Measurements from ENCODE around the gene SPATA6.

Gene SPATA6

GRCh38 chr1:48470481-48470855 is 1.5 kb downstream of the SPATA6 start:
- no peak for ATAC-seq

DNA sequence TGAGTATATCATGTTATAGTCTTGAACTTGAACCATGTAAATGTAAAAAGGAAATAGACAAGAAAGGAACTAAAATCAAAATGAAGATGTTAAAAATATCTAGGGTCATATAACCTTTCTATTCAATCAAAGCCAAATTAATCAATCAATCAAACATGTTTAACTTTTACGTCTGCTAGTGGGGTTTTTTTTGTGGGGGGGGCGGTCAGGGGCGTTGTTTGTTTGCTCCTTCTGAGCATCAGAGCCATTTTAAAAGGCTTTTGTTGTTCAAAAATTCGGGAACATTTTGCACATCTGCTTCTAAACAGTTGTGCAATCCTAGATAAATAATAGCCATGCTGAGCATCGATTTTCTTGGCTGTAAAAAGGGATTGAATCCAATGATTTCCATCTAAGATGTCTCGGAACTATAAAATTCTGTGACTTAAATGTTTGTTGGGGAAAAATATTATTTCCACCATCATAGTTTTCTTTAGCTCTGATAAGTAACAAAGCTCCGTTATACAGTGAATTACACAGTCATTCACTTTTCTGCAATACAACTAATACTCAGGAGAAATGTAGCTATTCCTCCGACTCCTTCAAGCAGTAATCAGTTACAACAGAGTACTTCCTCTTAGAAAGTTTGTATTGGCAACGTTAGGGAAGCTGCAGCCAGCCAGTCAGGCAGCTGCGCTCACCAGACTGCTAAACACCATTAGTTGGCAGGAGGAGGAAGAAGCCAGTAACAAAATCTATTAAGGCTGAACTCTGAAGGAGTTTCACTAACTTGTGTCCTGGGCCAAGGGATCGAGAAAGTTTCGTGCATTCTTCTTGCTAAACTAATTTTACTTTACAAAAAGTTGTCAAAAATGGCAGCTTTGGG is 2.2 kb downstream of the SPATA6 start:
- TF ChIP-seq BACH2 (CRISPR knock-in tag; IDR thresholded peaks at IDR 0.05; ENCODE audit: borderline replicate concordance) (no peak), TOX (CRISPR knock-in tag; IDR thresholded peaks at IDR 0.05; ENCODE audit: borderline replicate concordance) (no peak), TSHZ2 (CRISPR knock-in tag; IDR thresholded peaks at IDR 0.05) (no peak), ZNF70 (CRISPR knock-in tag; IDR thresholded peaks at IDR 0.05) (no peak), TCF4 (CRISPR knock-in tag; IDR thresholded peaks at IDR 0.05; ENCODE audit: borderline replicate concordance) (no peak), GLIS3 (CRISPR knock-in tag; IDR thresholded peaks at IDR 0.05) (no peak), SNAI2 (CRISPR knock-in tag; IDR thresholded peaks at IDR 0.05) (no peak), ESRRG (CRISPR knock-in tag; IDR thresholded peaks at IDR 0.05) (no peak)
- TF ChIP-seq, protein P1, sequence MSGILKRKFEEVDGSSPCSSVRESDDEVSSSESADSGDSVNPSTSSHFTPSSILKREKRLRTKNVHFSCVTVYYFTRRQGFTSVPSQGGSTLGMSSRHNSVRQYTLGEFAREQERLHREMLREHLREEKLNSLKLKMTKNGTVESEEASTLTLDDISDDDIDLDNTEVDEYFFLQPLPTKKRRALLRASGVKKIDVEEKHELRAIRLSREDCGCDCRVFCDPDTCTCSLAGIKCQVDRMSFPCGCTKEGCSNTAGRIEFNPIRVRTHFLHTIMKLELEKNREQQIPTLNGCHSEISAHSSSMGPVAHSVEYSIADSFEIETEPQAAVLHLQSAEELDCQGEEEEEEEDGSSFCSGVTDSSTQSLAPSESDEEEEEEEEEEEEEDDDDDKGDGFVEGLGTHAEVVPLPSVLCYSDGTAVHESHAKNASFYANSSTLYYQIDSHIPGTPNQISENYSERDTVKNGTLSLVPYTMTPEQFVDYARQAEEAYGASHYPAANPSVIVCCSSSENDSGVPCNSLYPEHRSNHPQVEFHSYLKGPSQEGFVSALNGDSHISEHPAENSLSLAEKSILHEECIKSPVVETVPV (CRISPR knock-in tag; IDR thresholded peaks at IDR 0.05): no peak
- no peak for ATAC-seq

More at GRCh38 chr1:48470481-48470855, 1.5 kb downstream of the SPATA6 start:
- TF ChIP-seq ESRRG (CRISPR knock-in tag; IDR thresholded peaks at IDR 0.05): no peak
- TF ChIP-seq, protein P1 (CRISPR knock-in tag; IDR thresholded peaks at IDR 0.05): no peak
- no peak for TF ChIP-seq ZNF565 (CRISPR knock-in tag; conservative IDR thresholded peaks at IDR 0.05; ENCODE audit: low read depth)
- TF ChIP-seq, protein P2, sequence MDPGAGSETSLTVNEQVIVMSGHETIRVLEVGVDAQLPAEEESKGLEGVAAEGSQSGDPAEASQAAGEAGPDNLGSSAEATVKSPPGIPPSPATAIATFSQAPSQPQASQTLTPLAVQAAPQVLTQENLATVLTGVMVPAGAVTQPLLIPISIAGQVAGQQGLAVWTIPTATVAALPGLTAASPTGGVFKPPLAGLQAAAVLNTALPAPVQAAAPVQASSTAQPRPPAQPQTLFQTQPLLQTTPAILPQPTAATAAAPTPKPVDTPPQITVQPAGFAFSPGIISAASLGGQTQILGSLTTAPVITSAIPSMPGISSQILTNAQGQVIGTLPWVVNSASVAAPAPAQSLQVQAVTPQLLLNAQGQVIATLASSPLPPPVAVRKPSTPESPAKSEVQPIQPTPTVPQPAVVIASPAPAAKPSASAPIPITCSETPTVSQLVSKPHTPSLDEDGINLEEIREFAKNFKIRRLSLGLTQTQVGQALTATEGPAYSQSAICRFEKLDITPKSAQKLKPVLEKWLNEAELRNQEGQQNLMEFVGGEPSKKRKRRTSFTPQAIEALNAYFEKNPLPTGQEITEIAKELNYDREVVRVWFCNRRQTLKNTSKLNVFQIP (CRISPR knock-in tag; IDR thresholded peaks at IDR 0.05; ENCODE audit: borderline replicate concordance, low read depth): no peak
- TF ChIP-seq ZC3H10 (CRISPR knock-in tag; IDR thresholded peaks at IDR 0.05): no peak
- TF ChIP-seq PPARA (CRISPR knock-in tag; IDR thresholded peaks at IDR 0.05; ENCODE audit: borderline replicate concordance): no peak
- no peak for TF ChIP-seq BACH2 (CRISPR knock-in tag; IDR thresholded peaks at IDR 0.05; ENCODE audit: borderline replicate concordance)
- no peak for TF ChIP-seq ZNF70 (CRISPR knock-in tag; IDR thresholded peaks at IDR 0.05)
- no peak for TF ChIP-seq CSDC2 (CRISPR knock-in tag; IDR thresholded peaks at IDR 0.05)
- TF ChIP-seq, protein P3, sequence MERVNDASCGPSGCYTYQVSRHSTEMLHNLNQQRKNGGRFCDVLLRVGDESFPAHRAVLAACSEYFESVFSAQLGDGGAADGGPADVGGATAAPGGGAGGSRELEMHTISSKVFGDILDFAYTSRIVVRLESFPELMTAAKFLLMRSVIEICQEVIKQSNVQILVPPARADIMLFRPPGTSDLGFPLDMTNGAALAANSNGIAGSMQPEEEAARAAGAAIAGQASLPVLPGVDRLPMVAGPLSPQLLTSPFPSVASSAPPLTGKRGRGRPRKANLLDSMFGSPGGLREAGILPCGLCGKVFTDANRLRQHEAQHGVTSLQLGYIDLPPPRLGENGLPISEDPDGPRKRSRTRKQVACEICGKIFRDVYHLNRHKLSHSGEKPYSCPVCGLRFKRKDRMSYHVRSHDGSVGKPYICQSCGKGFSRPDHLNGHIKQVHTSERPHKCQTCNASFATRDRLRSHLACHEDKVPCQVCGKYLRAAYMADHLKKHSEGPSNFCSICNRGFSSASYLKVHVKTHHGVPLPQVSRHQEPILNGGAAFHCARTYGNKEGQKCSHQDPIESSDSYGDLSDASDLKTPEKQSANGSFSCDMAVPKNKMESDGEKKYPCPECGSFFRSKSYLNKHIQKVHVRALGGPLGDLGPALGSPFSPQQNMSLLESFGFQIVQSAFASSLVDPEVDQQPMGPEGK (CRISPR knock-in tag; IDR thresholded peaks at IDR 0.05; ENCODE audit: borderline replicate concordance): no peak

- ATAC-seq: no peak
- no peak for TF ChIP-seq ESRRG (CRISPR knock-in tag; IDR thresholded peaks at IDR 0.05)
- no peak for TF ChIP-seq ZNF565 (CRISPR knock-in tag; conservative IDR thresholded peaks at IDR 0.05; ENCODE audit: low read depth)
- no peak for TF ChIP-seq RARB (CRISPR knock-in tag; IDR thresholded peaks at IDR 0.05)
- TF ChIP-seq ZC3H10 (CRISPR knock-in tag; IDR thresholded peaks at IDR 0.05): no peak
- TF ChIP-seq GLIS3 (CRISPR knock-in tag; IDR thresholded peaks at IDR 0.05): no peak
- TF ChIP-seq, protein P2 (CRISPR knock-in tag; IDR thresholded peaks at IDR 0.05; ENCODE audit: borderline replicate concordance, low read depth): no peak
- TF ChIP-seq CSDC2 (CRISPR knock-in tag; IDR thresholded peaks at IDR 0.05): no peak
- TF ChIP-seq OSR1 (CRISPR knock-in tag; IDR thresholded peaks at IDR 0.05): no peak
- TF ChIP-seq, protein P3 (CRISPR knock-in tag; IDR thresholded peaks at IDR 0.05; ENCODE audit: borderline replicate concordance): no peak
- no peak for TF ChIP-seq ZFP30 (CRISPR knock-in tag; IDR thresholded peaks at IDR 0.05)
- no peak for TF ChIP-seq ZFP3 (CRISPR knock-in tag; IDR thresholded peaks at IDR 0.05)
- TF ChIP-seq, protein P1 (CRISPR knock-in tag; IDR thresholded peaks at IDR 0.05): no peak
Measured at GRCh38 chr1:48466594-48466993, 5.4 kb downstream of the SPATA6 start.

All from SK-N-SH treated with all-trans-retinoic acid at 6 μM for 48 hours (cell line).